Ovary (tissue), 3 donors: ENCODE data around the gene MLX.

Experiments used
- EP300 ChIP-seq: sonication (generic); formaldehyde crosslinking; IDR thresholded peaks from one replicate; pipeline ENCODE4 v1.6.1; 2017; ENCODE audit warnings: antibody characterized with exemption
- POLR2A ChIP-seq: fragments of 450-650 bp; IDR thresholded peaks from one replicate; pipeline ENCODE4 v1.6.1; 2017; ENCODE audit warnings: antibody characterized with exemption, mild to moderate bottlenecking, moderate library complexity
- TF ChIP-seq, protein P1 (sequence below), 3 donors: fragments of 450-650 bp in 2 of 3; fragments of 200-600 bp in 1 of 3; IDR thresholded peaks; one replicate each; pipeline versions ENCODE4 v1.5.1 to v1.8.0; 2016 to 2022; ENCODE audit warnings: antibody characterized with exemption in 3 of 3, mild to moderate bottlenecking in 1 of 3
- donor health status: DM: no; HTN: no; CAD: no.

DNA sequence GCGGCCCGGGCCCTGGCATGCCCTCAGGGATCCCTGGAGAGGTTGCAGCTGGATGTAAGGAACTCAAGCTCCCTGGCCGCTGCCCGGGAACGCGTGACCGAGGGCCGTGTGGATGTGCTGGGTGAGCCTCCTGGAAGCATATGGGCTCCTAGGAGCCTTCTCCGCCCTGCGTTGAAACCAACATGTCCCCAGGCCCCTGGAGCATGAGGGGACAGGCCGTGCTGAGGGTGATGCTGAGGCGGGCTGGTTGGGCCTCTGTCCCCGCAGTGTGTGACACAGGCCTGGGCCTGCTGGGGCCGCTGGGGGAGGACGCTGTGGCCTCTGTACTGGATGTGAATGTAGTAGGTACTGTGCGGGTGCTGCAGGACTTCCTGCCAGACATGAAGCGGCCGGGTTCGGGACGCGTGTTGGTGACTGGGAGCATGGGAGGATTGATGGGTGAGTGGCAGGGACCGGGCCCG lies 19.9 kb upstream of the MLX start:
- TF ChIP-seq, protein P1, sequence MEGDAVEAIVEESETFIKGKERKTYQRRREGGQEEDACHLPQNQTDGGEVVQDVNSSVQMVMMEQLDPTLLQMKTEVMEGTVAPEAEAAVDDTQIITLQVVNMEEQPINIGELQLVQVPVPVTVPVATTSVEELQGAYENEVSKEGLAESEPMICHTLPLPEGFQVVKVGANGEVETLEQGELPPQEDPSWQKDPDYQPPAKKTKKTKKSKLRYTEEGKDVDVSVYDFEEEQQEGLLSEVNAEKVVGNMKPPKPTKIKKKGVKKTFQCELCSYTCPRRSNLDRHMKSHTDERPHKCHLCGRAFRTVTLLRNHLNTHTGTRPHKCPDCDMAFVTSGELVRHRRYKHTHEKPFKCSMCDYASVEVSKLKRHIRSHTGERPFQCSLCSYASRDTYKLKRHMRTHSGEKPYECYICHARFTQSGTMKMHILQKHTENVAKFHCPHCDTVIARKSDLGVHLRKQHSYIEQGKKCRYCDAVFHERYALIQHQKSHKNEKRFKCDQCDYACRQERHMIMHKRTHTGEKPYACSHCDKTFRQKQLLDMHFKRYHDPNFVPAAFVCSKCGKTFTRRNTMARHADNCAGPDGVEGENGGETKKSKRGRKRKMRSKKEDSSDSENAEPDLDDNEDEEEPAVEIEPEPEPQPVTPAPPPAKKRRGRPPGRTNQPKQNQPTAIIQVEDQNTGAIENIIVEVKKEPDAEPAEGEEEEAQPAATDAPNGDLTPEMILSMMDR (IDR thresholded peaks at IDR 0.05) = no peak
- TF ChIP-seq POLR2A (no peak), EP300 (no peak)
